Stimulated activated CD4-positive, alpha-beta T cell treated with anti-CD3 and anti-CD28 coated beads, Interleukin-2, amount 100 ng/mL, for 24 hours (primary cell): ENCODE data around the gene GTF2H3.

Experiments used
- DNase-seq, 2 donors: peaks; one replicate each; pipeline ENCODE4 v3.0.0-alpha.2; 2020

GTF2H3 gene

DNA sequence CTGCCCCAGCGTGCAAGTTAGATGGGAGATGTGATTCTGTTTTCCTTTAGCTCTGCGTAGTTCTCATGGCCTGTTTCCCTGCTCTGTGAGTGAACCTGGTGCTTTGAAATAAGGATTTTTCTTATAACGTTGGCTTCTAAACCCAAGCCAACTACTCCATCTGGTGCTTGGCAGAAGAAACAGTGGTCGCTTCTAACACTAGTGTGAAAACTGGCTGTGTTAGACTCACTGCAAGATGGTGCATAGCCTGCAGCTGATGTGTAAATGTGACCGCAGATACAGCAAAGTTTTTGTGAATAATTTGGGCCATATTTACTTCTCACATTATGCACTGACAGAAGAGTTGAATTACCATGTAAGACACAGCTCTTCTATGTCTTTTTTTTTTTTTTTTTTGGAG is 12.2 kb downstream of the GTF2H3 start:
- no peak for DNase-seq

DNA sequence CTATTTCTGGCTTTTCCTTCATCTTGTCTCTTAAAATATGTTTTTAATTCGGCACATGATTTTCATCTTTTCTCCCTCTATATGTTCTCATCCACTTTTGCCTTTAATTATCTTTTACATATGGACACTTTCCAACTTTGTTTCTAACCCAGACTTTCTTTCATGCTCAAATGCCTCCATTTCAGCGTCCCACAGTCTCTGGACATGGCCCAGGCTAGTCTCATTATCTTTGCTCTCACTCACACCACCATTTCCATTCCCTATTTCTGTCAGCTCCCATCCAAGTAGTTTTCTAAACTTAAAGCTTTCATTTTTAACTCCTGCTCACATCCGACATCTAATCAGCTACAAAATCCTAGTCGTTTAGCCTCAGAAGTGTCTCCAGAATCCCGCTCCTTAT is 14.8 kb downstream of the GTF2H3 start:
- no peak for DNase-seq

DNA sequence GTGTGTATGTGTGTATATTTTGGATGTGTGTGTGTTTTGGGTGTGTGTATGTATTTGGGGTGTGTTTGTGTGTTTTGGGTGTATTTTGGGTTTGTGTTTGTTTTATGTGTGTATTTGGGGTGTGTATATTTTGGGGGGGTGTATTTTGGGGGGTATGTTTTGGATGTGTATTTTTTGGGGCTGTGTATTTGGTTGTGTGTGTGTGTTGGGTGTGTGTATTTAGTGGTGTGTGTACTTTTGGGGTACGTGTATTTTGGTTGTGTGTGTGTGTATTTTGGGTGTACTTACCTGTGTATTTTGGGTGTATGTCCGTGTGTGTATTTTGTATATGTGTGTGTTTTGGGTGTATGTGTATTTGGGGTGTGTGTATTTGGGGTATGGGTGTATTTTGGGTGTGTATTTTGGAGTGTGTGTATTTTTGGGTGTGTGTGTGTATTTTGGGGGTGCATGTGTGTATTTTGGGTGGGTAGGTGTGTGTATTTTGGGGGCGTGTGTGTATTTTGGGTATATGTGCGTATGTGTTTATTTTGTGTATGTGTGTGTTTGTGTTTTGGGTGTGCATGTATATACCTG is 20.6 kb downstream of the GTF2H3 start:
- DNase-seq = no peak

DNA sequence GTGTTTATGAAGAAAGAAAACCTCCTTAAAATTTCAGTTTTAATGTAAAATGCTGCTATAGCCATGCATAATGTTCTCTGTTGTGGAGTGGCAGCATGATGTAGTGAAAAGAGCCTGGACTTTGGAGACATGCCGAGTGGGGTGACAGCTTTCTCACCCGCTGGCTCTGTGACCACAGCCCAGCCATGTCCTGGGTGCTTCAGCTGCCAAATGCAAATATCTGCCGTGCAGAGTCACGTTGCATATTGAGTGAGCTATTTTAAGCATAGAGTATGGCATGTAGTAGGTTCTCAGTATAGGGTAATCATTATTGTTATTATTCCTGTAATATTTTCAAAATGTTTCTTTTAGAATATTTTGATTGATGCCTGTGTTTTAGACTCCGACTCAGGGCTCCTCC is 21.8 kb downstream of the GTF2H3 start:
- DNase-seq = no peak

DNA sequence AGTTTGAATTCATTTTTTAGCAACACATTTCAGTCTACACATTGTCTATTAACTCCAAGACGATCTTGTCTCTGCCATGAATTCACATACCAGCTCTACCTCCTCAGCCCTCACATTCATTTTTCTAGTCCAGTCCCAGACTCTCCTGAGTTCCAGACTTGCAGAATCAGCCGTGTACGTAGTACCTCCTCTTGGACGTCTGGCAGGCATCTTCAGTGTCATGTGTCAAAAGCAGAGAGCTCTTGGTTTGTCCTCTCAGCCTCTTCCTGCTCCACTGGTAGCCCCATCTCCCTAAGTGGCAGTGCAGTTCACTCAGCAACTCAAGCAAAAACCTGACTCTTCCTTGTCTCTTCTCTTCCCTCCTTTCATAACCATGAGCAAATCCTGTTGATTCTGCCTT is 22.8 kb downstream of the GTF2H3 start:
- no peak for DNase-seq

DNA sequence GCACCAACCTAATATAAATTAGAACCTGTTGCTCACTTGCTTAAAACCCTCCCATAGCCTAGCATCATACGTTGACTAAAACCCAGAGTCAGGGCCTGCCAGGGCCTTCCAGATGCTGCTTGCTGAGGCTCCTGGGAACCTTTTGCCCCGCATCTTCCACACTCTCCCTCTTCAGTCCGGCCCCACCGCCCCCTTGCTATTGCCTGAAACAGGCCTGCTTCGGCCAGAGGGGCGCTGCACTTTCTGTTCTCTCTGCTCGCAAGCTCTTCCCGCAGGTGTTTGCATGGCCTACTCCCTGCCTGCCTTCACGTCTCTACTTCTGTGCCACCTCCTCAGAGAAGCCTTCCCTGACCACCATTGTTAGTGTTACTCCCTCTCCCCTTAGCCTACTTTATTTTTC is 23.6 kb downstream of the GTF2H3 start:
- DNase-seq = no peak

DNA sequence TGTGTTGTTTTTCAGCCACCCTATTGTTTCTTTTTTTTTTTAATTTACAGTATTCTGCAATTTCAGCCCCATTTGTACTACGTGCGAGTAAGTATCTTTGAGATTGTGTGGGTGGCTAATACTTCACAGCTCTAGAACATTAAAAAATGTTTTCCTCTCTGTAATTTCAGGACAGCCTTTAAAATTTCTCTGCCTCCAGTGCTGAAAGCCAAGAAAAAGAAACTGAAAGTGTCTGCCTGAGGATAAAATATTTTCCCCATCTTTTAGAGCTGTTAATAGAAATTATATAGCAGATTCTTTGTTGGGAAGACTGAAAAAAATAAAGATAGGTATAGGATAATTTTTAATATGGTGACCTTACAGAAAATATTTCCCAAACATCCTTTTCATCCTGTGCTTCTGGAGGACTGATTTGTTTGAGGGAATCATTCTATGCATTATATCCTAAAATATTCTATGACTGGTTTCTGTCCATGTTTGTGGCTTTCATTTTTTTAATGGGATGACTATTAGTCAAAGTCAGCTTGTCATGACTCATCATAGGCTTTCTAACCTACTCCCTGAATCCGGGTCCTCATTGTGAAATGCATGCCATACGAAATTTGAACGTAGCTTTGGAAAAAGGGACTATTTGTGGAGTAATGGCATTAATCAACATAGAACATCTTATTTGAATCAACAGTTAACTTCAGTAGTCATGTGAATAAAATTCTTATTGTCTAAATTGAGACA is 26.5 kb downstream of the GTF2H3 start:
- no peak for DNase-seq

DNA sequence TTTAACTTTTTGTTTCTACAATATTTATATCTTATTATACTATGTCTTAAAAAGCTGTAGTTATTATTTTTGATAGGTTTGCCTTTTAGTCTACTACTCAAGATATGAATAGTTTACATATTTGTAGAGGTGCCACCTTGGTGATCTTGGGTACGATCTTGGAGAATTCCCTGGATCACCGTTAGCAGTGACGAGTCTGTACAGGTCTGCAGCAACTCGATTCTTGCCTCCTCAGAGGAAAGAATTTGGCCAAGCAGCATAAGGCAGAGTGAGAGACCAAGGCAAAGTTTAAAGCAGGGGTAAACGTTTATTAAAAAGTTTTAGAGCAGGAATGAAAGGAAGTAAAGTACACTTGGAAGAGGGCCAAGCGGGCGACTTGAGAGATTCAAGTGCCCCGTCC is 34.1 kb downstream of the GTF2H3 start:
- DNase-seq = no peak

DNA sequence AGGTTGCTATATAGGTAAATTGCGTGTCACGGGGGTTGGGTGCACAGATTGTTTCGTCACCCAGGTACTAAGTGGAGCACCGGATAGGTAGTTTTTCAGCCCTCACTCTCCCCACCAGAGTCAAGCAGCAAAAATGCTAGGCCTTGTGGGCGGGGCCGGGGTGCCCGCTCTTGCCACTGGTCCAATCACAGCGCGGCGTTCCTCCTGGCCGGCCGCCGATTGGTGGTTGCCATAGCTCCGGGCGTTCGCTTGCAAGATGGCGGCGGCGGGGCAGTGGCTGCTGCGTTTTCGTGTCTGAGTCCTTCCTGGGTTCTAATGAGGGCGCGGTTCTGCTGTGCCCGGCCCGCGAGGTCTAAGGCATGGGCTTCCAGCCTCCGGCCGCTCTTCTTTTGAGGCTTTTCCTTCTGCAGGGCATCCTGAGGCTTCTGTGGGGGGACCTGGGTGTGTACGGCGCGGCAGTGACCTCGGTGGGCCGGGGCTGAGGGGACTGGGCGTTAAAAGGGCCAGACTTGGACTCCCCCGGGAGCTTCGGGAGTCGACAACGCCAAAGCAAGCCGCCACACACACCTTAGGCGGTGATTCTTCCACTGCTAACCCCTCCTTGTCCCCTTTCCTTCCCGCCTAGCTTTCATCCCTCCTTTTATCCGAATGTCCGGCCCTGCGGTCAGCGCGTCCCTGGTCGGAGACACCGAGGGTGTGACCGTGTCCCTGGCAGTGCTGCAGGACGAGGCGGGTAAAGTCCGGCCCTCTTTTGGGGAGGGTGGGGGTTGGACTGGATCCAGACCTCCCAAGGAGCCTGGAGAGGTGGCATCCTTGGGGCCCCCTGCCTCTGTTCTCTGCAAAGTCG is 37.5 kb downstream of the GTF2H3 start, which contains the start of gene TCTN2:
TSS of gene TCTN2 (plus strand) at position 232 of the 847 bp plus-strand sequence. CDS start at position 360, 128 bp downstream.
- DNase-seq = peak; percentile 95 to 97

DNA sequence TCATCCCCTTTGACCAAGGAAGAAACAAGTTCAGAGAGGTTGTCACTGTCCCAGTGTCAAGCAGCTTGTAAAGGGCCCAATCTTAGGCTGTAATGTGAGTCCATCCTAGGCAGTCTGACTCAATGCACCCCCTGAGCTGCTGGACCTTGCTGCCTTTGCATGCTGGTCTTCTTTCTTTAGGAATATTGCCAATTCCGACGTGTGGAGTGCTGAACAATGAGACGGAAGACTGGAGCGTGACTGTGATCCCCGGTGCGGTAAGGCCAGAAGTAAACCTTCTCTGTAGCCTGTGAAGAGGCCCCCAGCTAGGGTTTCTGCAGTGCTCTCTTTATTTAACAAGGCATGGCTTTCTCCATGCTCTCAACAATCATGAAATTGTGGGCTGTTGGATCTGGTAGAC is 38.2 kb downstream of the GTF2H3 start:
- no peak for DNase-seq

DNA sequence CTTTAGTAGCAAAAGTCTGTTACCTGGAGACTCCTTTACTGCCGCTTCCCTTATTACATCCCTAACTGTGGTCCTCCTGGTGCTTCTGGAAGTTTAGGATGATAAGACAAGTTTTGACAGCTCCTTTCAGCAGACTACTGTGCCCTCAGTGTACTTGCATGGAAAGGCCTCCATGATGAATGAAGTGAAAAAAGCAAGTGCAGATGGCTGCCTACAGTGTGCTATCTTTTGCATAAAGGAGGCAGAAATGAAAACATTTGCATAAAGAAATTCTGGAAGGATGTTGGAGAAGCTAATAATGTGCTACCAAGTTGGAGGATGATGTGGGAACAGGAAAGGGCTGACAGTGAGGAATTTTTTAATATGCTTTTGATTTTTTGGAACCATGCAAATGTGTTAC is 41.8 kb downstream of the GTF2H3 start:
- no peak for DNase-seq

DNA sequence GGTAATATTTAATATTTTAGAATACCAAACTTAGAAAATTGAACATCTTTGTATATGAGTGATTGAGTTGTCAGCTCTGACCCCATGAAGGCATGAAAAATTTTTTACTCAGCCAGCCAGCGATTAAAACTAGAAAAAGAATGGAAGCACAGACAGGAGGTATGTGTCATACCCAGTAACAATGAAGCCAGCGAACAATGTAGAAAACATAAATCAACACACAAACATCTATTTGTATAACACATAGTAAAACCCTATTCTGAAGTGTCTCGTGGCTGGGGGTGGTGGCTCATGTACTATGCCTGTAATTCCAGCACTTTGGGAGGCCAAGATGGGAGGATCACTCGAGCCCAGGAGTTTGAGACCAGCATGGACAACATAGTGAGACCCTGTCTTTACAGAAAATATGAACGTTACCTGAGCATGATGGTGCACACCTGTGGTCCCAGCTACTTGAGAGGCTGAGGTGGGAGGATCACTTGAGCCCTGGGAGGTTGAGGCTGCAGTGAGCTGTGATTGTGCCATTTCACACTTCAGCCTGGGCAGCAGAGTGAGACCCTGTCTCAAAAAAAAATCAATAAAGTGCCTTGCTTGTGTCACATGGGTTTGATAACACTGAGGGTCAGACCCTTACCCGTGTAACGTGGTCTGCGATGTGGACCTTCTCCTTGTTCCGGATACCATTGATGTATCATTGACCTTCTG is 43.1 kb downstream of the GTF2H3 start:
- DNase-seq = no peak

DNA sequence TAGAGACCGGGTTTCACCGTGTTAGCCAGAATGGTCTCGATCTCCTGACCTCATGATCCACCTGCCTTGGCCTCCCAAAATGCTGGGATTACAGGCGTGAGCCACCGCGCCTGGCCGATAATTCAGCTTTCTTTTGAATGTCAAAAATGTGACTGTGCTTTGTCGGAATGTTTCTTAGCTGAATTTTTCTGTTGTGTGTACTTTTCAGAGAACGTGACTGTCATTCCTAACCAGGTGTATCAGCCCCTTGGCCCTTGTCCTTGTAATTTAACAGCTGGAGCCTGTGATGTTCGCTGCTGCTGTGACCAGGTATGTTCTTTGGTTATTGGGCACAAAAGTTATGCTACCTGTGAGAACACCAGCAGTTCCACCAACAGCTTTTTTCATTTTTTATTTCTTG is 45.4 kb downstream of the GTF2H3 start:
- DNase-seq = no peak

DNA sequence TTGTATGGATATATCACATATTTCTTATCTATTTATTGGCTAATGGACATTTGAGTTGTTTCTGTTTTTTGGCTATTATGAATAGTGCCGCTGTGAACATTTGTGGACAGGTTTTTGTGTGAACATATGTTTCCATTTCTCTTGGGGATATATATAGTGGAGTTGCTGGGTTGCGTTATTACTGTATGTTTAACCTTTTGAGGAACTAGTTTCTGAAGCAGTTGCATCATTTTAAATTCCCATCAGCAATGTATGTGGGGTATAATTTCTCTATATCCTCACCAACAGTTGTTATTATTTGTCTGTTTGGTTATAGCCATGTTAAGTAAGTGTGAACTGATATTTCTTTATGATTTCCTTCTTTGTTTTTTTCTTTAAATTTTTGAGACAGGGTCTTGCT is 48.0 kb downstream of the GTF2H3 start:
- DNase-seq = no peak

DNA sequence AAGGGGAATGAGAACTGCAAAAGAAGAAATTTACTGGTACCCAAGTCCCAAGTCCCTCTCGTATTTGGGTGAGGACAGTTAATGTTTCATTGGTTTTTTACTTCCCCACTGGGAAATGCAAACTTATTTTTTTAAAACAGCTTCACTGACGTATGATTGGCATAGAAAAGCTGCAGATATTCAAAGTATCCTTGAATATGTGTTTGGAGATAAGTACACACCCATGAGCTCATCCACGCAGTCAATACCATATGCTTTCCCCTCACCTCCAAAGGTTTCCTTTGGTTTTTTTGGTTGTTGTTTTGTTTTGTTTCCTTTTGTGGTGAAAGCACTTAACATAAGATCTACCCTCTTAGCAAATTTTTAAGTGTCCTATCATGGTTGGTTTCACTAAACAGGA is 50.3 kb downstream of the GTF2H3 start:
- DNase-seq = no peak

DNA sequence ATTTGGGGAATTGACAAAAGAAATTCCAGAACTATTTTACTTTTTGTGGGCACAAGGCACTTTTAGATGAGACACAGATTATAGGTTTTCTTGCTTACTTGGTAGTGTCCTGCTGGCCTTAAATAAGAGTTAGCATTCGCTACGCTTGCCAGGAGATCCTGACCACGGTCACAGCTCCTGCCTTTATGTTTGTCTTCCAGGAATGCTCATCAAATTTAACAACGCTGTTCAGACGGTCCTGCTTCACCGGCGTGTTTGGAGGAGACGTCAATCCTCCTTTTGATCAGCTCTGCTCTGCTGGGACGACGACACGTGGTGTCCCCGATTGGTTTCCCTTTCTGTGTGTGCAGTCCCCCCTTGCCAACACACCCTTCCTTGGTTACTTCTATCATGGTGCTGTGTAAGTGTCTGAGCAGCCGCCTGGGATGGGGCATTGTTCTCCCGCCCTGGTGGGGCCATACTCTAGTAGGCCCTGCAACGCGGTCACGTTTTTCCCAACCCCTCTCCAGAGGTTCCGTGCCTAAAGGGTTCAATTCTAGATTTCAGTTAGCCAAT is 53.1 kb downstream of the GTF2H3 start:
- DNase-seq = no peak

DNA sequence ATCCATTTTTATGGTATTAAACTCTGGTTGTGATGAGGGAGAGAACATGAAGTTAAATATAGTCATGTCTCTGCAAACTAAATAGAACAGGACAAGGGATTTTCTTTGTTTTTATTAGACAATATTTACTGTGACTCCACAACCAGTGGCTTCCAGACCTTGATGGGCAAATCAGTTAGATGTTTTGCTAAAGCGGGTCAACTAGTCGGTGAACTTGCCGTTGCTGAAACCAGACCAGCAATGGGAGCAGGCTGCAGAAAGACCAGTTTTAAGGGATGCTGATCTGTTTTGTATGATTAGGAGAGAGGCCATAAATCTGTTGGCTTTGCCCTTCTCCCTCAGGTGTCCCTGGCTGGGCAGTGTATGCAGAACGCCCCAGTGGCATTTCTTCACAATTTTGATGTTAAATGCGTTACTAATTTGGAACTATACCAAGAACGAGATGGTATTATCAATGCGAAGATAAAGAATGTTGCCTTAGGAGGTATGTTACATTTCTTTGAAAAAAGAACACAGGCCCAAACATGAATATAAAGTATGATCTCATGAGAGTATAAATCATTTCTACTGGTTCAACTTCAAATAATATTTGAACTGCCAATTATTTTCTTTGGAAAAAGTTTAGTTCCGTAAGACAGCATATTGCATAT is 56.7 kb downstream of the GTF2H3 start:
- DNase-seq = no peak

DNA sequence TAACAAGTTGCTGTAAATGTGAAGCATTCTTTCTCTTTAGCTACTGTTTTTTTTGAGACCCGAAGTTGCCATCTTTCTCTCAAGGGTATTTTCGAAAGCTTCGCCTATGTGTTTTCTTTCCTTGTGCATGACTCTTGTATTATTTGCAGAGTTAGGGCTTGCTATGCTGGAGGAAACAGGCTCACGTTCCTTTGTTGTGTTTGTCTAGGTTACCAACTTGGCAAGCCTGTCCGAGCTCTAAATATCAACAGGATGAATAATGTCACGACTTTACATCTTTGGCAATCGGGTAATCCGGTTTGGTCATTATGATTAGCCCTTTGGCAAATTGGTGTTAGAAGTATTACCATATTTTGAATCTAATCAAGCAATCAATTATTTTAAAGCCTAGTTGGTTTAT is 62.6 kb downstream of the GTF2H3 start:
- no peak for DNase-seq

DNA sequence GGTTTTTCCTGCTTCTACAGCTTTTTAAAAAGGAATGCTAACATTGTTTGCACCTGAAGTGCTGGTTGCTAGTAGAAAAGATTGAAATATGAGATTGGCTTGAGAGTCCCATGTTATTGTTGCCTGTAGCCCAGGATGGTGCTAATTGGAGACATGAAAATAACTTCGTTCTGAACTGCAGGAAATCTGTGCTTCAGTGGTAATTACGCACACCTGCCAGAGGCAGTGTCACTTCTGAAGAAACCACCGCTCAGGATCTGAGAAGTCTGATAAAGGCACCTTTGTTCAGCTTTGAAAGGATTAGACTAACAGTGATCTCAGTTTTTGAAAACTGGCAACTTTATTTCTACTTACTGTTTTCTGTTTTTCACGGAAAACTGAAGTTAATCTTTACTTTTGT is 63.0 kb downstream of the GTF2H3 start:
- no peak for DNase-seq

DNA sequence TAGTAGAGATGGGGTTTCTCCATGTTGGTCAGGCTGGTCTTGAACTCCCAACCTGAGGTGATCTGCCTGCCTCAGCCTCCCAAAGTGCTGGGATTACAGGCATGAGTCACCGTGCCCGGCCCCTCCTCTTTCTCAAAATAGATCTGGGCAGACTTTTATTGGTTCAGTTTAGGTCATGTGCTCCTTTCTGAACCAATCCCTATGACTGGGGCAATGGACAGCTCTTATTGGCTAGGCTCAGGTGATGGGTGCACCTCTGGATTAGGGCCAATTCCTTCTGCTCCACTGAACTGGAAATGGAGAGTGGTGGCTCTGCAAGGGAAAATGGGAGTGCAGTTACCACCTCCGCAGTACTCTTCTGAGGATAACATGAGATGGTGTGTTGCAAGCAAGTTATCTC is 72.3 kb downstream of the GTF2H3 start:
- DNase-seq = no peak

DNA sequence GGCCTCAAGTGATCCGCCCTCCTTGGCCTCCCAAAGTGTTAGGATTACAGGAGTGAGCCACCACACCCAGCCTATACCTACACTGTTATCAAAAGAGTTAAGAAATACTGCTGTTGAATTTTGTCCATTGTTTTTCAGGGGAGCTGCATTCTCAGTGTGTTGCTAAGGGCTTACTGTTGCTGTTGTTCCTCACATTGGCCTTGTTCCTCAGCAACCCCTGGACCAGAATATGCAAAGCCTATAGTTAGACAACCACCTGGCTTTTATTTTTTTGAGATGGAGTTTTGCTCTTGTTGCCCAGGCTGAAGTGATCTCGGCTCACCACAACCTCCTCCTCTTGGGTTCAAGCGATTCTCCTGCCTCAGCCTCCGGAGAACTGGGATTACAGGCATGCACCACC is 73.8 kb downstream of the GTF2H3 start:
- DNase-seq = no peak
